Measurements from ENCODE around the gene TTC23. TPM values are rescaled to one million over a fixed set of nuclear protein-coding genes. Genes with fewer than 3 reads are reported as not detected.

Gene TTC23
- total RNA-seq, 1 experiment from 2014 or later = 31.9 TPM

- Histone ChIP-seq H3K9me3 (replicated peaks) (no peaks in the 10 kb centered on the region), H3K4me3 (no peak overlapping the region), H3K4me1 (replicated peaks) (no peaks in the 10 kb centered on the region), H3K36me3 (peaks cover 34% of the 10 kb centered on the region), H3K27me3 (replicated peaks) (no peaks in the 10 kb centered on the region), H3K27ac (no peak overlapping the region)
- DNase-seq (ENCODE audit: low read depth in 1 of 2, low spot score in 2 of 2) = no peak
Measured at GRCh38 chr15:99174567-99175395, 74.6 kb downstream of the TTC23 start.

DNA sequence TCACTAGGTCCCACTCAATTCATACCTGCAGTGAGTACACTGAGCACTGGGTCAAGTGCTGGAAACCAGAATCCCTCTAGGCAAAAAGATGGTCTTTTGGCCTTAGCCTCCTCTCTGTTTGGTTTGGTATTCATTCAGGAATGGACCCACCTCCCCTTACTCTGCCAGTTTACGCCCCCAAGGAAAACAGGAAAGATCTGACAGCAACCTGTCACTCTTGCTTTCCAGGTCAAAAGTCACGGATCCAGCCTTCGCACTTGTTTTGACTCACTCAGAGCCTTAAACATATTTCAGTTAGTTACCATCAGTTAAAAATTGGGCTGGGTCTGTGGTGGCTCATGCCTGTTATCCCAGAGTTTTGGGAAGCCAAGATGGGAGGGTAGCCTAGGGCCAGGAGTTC lies 76.4 kb downstream of the TTC23 start:
- Histone ChIP-seq H3K36me3 (peaks cover 51% of the 10 kb centered on the region), H3K27me3 (replicated peaks) (no peaks in the 10 kb centered on the region), H3K4me1 (replicated peaks) (no peaks in the 10 kb centered on the region), H3K4me3 (no peak overlapping the region), H3K9me3 (replicated peaks) (no peaks in the 10 kb centered on the region), H3K27ac (no peak overlapping the region)
- DNase-seq (ENCODE audit: low read depth in 1 of 2, low spot score in 2 of 2) = no peak

DNA sequence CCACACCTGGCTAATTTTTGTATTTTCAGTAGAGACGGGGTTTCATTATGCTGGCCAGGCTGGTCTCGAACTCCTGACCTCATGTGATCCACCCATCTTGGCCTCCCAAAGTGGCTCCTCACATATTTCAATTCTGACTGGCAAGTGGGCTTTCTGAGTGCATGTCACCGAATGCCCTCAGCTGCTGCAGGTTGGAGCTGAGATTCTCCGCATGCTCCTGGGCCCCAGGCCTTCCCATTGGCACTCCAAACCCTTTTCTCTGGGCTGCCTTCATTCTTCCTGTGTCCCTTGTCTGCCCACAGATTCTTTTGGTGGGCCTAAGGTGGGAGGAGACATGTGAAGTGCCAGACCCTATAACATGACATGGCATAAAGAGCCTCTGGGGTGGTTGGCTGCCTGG lies 77.2 kb downstream of the TTC23 start:
- no peak overlapping the region for H3K4me3 ChIP-seq
- no peaks in the 10 kb centered on the region for H3K27me3 ChIP-seq (replicated peaks)
- H3K27ac ChIP-seq = no peak overlapping the region
- peaks cover 54% of the 10 kb centered on the region for H3K36me3 ChIP-seq
- no peaks in the 10 kb centered on the region for H3K9me3 ChIP-seq (replicated peaks)
- DNase-seq (ENCODE audit: low read depth in 1 of 2, low spot score in 2 of 2) = no peak
- no peaks in the 10 kb centered on the region for H3K4me1 ChIP-seq (replicated peaks)

DNA sequence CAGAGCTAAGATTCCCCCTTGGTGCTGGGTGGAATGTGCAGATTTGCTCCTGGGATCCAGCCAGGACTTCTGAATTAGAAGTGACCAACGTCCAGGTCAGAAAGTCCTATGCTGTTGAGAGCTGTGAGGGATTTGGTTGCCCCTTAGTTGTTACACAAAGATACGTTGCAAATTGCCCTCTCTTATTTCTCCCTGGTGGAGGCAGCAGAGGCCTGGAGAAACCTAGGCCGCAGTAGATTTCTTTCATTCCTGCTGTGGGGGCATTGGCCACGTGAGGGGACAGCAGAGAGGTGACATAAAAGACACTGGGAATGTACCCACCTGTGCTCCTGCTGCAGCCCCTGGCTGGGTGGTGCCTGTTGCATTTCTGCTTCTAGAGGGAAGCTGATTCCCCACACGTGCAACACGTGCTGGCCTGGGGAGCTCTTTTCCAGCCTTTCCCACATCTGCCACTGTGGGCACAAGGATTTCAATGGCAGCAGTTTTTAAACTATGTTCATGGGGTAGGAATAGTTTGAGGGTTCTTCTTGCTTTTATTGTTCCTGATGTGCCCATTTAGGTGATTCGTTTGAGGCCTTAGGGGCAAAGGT lies 78.8 kb downstream of the TTC23 start:
- no peaks in the 10 kb centered on the region for H3K27me3 ChIP-seq (replicated peaks)
- H3K36me3 ChIP-seq = peaks cover 63% of the 10 kb centered on the region
- no peaks in the 10 kb centered on the region for H3K9me3 ChIP-seq (replicated peaks)
- no peak for DNase-seq (ENCODE audit: low read depth in 1 of 2, low spot score in 2 of 2)
- no peak overlapping the region for H3K27ac ChIP-seq
- H3K4me3 ChIP-seq = no peak overlapping the region
- no peaks in the 10 kb centered on the region for H3K4me1 ChIP-seq (replicated peaks)

GRCh38 chr15:99169769-99170311 lies 79.5 kb downstream of the TTC23 start:
- Histone ChIP-seq H3K36me3 (peaks cover 59% of the 10 kb centered on the region), H3K4me1 (replicated peaks) (no peaks in the 10 kb centered on the region), H3K9me3 (replicated peaks) (no peaks in the 10 kb centered on the region), H3K4me3 (no peak overlapping the region), H3K27me3 (replicated peaks) (no peaks in the 10 kb centered on the region), H3K27ac (no peak overlapping the region)
- DNase-seq (ENCODE audit: low read depth in 1 of 2, low spot score in 2 of 2) = no peak

- Histone ChIP-seq H3K36me3 (peaks cover 58% of the 10 kb centered on the region), H3K27me3 (replicated peaks) (no peaks in the 10 kb centered on the region)
Measured at GRCh38 chr15:99168601-99169580, 80.5 kb downstream of the TTC23 start.

GRCh38 chr15:99167640-99168039 lies 81.7 kb downstream of the TTC23 start:
- Histone ChIP-seq H3K27ac (no peak overlapping the region), H3K4me1 (replicated peaks) (no peaks in the 10 kb centered on the region), H3K4me3 (no peak overlapping the region), H3K36me3 (peaks cover 60% of the 10 kb centered on the region), H3K27me3 (replicated peaks) (no peaks in the 10 kb centered on the region), H3K9me3 (replicated peaks) (no peaks in the 10 kb centered on the region)
- no peak for DNase-seq (ENCODE audit: low read depth in 1 of 2, low spot score in 2 of 2)

More at GRCh38 chr15:99168601-99169580, 80.5 kb downstream of the TTC23 start:
- no peak for DNase-seq (ENCODE audit: low read depth in 1 of 2, low spot score in 2 of 2)
- no peaks in the 10 kb centered on the region for H3K4me1 ChIP-seq (replicated peaks)
- H3K4me3 ChIP-seq = no peak overlapping the region
- H3K9me3 ChIP-seq (replicated peaks) = no peaks in the 10 kb centered on the region
- H3K27ac ChIP-seq = no peak overlapping the region

DNA sequence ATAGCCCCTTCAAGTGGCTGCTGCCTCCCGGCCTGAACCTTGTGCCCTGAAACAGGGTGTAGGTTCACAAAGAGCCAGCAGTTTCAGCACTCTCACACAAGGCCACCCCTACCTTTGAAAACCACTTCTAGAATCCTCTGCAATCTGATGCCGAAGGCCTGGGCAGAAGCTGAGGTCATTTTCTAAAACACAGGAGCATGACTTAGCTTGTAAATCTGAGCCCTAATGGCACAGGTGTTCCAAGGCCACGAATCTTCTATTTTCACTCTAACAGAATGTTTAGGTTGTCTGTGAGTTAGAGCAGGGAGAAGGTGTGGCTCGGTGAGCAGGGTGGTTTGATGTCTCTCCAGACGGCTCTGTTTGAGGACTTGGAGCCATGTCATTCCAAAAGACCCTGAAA lies 82.2 kb downstream of the TTC23 start:
- Histone ChIP-seq H3K27me3 (replicated peaks) (no peaks in the 10 kb centered on the region), H3K4me3 (no peak overlapping the region), H3K36me3 (peaks cover 59% of the 10 kb centered on the region), H3K4me1 (replicated peaks) (no peaks in the 10 kb centered on the region), H3K27ac (no peak overlapping the region), H3K9me3 (replicated peaks) (no peaks in the 10 kb centered on the region)
- no peak for DNase-seq (ENCODE audit: low read depth in 1 of 2, low spot score in 2 of 2)

DNA sequence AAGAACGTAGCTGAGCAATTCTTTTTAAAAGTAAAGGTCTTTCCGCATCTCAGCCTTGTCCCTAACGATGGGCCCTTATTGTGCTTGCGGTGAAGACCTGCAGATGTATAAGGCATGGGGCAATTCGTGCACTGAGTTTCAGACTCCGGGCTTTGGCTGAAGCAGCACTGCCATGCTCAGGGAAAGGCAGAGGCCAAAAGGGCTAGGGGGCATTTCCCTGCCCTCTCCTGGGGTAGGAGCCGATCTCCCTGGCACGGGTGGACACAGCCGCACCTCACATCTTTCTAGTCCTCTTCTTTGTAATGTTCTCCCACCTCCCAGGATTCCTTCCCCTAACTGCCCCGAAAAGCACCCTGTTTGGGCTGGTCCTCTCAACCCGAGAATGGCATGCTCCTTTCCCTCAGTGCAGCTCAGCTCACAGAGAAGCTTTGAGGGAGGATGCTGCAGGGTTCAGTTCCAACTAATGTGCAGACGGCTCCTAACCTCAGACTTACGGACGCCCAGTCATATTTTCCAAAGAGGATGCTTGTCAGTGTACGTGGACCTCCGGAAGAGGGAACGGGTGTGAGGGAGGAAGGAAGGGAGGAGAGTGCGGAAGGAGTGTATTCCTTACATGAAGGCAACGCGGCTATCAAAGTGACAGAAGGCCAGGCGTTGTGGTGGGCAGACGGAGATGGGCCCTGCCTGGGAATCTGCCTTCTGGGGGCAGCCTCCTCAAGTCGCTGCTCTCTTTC lies 83.3 kb downstream of the TTC23 start:
- H3K36me3 ChIP-seq = peaks cover 60% of the 10 kb centered on the region
- no peak for DNase-seq (ENCODE audit: low read depth in 1 of 2, low spot score in 2 of 2)
- H3K4me1 ChIP-seq (replicated peaks) = no peaks in the 10 kb centered on the region
- no peaks in the 10 kb centered on the region for H3K27me3 ChIP-seq (replicated peaks)
- no peak overlapping the region for H3K4me3 ChIP-seq
- no peaks in the 10 kb centered on the region for H3K9me3 ChIP-seq (replicated peaks)
- H3K27ac ChIP-seq = no peak overlapping the region

- no peak overlapping the region for H3K4me3 ChIP-seq
- DNase-seq (ENCODE audit: low read depth in 1 of 2, low spot score in 2 of 2) = no peak
- H3K27ac ChIP-seq = no peak overlapping the region
Measured at GRCh38 chr15:99165020-99165790, 84.2 kb downstream of the TTC23 start.

DNA sequence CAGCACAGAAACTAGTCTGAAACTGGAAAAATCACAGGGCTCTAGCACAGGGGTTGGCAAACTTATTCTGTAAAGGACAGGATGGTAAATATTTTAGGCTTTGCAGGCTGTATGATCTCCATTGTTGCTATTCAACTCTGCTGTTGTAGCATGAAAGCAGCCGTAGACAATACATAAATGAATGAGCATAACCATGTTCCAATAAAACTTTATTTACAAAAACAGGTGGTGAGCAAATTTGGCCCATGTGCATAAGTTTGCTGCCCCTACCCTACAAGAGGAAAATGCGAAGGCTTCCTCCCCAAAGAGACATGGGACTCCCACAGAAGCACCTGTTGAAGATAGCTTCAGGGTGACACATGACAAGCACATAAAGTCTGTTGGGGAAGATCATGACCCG lies 85.3 kb downstream of the TTC23 start:
- no peak overlapping the region for H3K27ac ChIP-seq
- DNase-seq (ENCODE audit: low read depth in 1 of 2, low spot score in 2 of 2) = no peak
- H3K4me3 ChIP-seq = no peak overlapping the region
- H3K9me3 ChIP-seq (replicated peaks) = no peaks in the 10 kb centered on the region
- peaks cover 50% of the 10 kb centered on the region for H3K36me3 ChIP-seq
- H3K4me1 ChIP-seq (replicated peaks) = no peaks in the 10 kb centered on the region
- H3K27me3 ChIP-seq (replicated peaks) = no peaks in the 10 kb centered on the region

More at GRCh38 chr15:99165020-99165790, 84.2 kb downstream of the TTC23 start:
- no peaks in the 10 kb centered on the region for H3K4me1 ChIP-seq (replicated peaks)
- H3K36me3 ChIP-seq = peaks cover 55% of the 10 kb centered on the region
- no peaks in the 10 kb centered on the region for H3K27me3 ChIP-seq (replicated peaks)
- H3K9me3 ChIP-seq (replicated peaks) = no peaks in the 10 kb centered on the region

DNA sequence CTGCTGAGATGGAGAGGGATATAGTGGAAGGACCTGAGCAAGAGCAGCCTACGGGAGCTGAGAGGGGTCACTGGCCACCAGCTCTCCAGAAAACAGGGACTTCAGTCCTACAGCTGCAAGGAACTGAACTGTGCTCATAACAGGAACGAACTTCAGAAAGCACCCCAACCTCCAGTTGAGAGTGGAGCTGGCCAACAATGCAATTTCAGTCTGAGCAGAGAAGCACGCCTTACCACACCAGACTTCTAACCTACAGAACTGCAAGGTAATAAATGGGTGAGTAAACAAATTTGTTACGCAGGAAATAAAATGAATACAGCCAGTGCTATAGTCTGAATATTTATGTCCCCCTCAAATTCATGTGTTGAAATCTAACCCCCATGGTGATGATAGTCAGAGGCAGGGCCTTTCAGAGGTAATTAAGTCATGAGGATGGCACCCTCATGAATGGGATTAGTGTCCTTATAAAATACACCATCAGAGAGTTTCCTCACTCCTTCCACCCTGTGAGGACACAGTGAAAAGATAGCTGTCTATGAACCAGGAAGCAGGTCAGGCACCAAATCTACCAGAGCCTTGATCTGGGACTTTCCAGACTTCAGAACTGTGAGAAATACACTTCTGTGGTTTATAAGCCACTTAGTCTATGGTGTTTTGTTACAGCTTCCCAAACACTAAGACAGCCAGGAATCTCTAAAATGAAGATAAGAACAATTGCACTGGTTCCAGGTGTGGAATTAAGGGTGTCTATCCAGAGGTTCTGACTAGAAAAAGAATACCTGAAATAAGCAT lies 85.9 kb downstream of the TTC23 start:
- H3K27ac ChIP-seq = no peak overlapping the region
- H3K9me3 ChIP-seq (replicated peaks) = no peaks in the 10 kb centered on the region
- no peak overlapping the region for H3K4me3 ChIP-seq
- no peak for DNase-seq (ENCODE audit: low read depth in 1 of 2, low spot score in 2 of 2)
- H3K27me3 ChIP-seq (replicated peaks) = no peaks in the 10 kb centered on the region
- H3K4me1 ChIP-seq (replicated peaks) = no peaks in the 10 kb centered on the region
- peaks cover 49% of the 10 kb centered on the region for H3K36me3 ChIP-seq

Measured in SJSA1 (cell line).